Sciatic nerve (tissue), 2 donors: Measurements from ENCODE around the gene COPZ2. TPM values are rescaled to one million over a fixed set of nuclear protein-coding genes. Genes with fewer than 3 reads are reported as not detected.
"Not testable (repeated sequence)": the region's sequence is repeated elsewhere in the genome, so short reads cannot be mapped to it uniquely, and the experiment has no call there.

ENCODE experiments used
- ATAC-seq: fragments of 200-7000 bp; cut with Tn5 transposase; one replicate; pipeline ENCODE4 v1.9.1; 2020; ENCODE audit warnings: mild to moderate bottlenecking, moderate library complexity
- DNase-seq: peaks from one replicate; pipeline ENCODE4 v3.0.0-alpha.2; 2020; ENCODE audit warnings: low spot score
- intact Hi-C: fragments of 100-400 bp; cut with DNase I; formaldehyde crosslinking; loops from one replicate; pipeline ENCODE4 v1.14.2; 2022
- total RNA-seq: library from RNA; stranded (reverse); fragmentation: NEBNext Ultra II Directional; extraction: Animal tissue kit (Norgen Biotek cat#: 25700); gene quantifications from one replicate; pipeline ENCODE4 v1.2.1, GENCODE V29; 2021
- donor health status: DM: no; HTN: no; CAD: no.
- donor health status: DM: no; HTN: no; CAD: no.

Gene COPZ2
- total RNA-seq, 1 donor from 2014 or later = 72.7 TPM

- DNase-seq (no peak), ATAC-seq (no peak)
- intact Hi-C loops = no loop called here
Observed at GRCh38 chr17:47995241-47995935, 42.2 kb downstream of the COPZ2 start.

- DNase-seq (no peak), ATAC-seq (no peak)
- intact Hi-C loops = no loop called here
Observed at GRCh38 chr17:47994724-47995123, 42.9 kb downstream of the COPZ2 start.

GRCh38 chr17:47993964-47994363 lies 43.6 kb downstream of the COPZ2 start:
- DNase-seq (no peak), ATAC-seq (no peak)
- intact Hi-C loops = no loop called here

- intact Hi-C loops = no loop called here
- DNase-seq = no peak
- ATAC-seq = no peak
Observed at GRCh38 chr17:47993031-47993564, 44.5 kb downstream of the COPZ2 start.

GRCh38 chr17:47992216-47992615 lies 45.4 kb downstream of the COPZ2 start:
- ATAC-seq (no peak), DNase-seq (no peak)
- intact Hi-C loops = no loop called here

GRCh38 chr17:47990962-47991731 lies 46.5 kb downstream of the COPZ2 start:
- ATAC-seq (no peak), DNase-seq (no peak)
- intact Hi-C loops = no loop called here

GRCh38 chr17:47989700-47990099 lies 47.9 kb downstream of the COPZ2 start:
- no peak for ATAC-seq
- no peak for DNase-seq
- intact Hi-C loops = no loop called here

GRCh38 chr17:47989159-47989558 lies 48.4 kb downstream of the COPZ2 start:
- intact Hi-C loops = no loop called here
- DNase-seq (no peak), ATAC-seq (no peak)

GRCh38 chr17:47988445-47988844 lies 49.2 kb downstream of the COPZ2 start:
- ATAC-seq, intact Hi-C loops, DNase-seq: not testable (repeated sequence)

- ATAC-seq = peak; percentile 44
- intact Hi-C loops = no loop called here
- no peak for DNase-seq
Observed at GRCh38 chr17:47987240-47987835, 50.3 kb downstream of the COPZ2 start.

- intact Hi-C loops = no loop called here
- DNase-seq = no peak
Observed at GRCh38 chr17:47986520-47986919, 51.1 kb downstream of the COPZ2 start.

GRCh38 chr17:47983492-47984223 lies 53.9 kb downstream of the COPZ2 start:
- intact Hi-C loops = loop anchor here (5.0 kb wide), 1 partner anchor 34 kb away; no protein-coding TSS in a partner anchor
- no peak for DNase-seq
- ATAC-seq = no peak

More at GRCh38 chr17:47986520-47986919, 51.1 kb downstream of the COPZ2 start:
- ATAC-seq = no peak

- no peak for DNase-seq
- ATAC-seq = no peak
- intact Hi-C loops = loop anchor here (5.0 kb wide), 1 partner anchor 34 kb away; no protein-coding TSS in a partner anchor
Observed at GRCh38 chr17:47982645-47983390, 54.8 kb downstream of the COPZ2 start.

- ATAC-seq = no peak
- intact Hi-C loops = loop anchor here (5.0 kb wide), 1 partner anchor 35 kb away; no protein-coding TSS in a partner anchor
- no peak for DNase-seq
Observed at GRCh38 chr17:47982091-47982617, 55.4 kb downstream of the COPZ2 start.

- ATAC-seq = no peak
Observed at GRCh38 chr17:47981462-47981861, 56.1 kb downstream of the COPZ2 start.

GRCh38 chr17:47980541-47980940 lies 57.1 kb downstream of the COPZ2 start:
- no peak for DNase-seq
- intact Hi-C loops = loop anchor here (5.0 kb wide), 1 partner anchor 37 kb away; no protein-coding TSS in a partner anchor
- ATAC-seq = no peak

More at GRCh38 chr17:47981462-47981861, 56.1 kb downstream of the COPZ2 start:
- intact Hi-C loops = loop anchor here (5.0 kb wide), 1 partner anchor 36 kb away; no protein-coding TSS in a partner anchor
- DNase-seq = no peak

- intact Hi-C loops = no loop called here
- DNase-seq (peak; percentile 76), ATAC-seq (peak; percentile 70)
Observed at GRCh38 chr17:47978324-47978723, 59.3 kb downstream of the COPZ2 start.
